ENCODE results near the gene PITPNB. TPM values are rescaled to one million over a fixed set of nuclear protein-coding genes. Genes with fewer than 3 reads are reported as not detected.

PITPNB gene
- total RNA-seq: 72.6 and 74.4 TPM in 2 replicates
- long read RNA-seq, partial matches to known transcripts: 9 of 327 reads
- long read RNA-seq, other reads (novel, unspliced or antisense): 312 of 327 reads

- no peaks in the 10 kb centered on the region for H3K27me3 Mint-ChIP-seq
- H3K9me3 Mint-ChIP-seq (ENCODE audit: low read depth): no peaks in the 10 kb centered on the region
- peak; percentile 99 for DNase-seq (ENCODE audit: low spot score, unreplicated experiment)
- peak within 1 kb of the TSS; percentile 99 for H3K27ac Mint-ChIP-seq
- peaks cover 21% of the 10 kb centered on the region for H3K4me1 Mint-ChIP-seq (ENCODE audit: low read depth)
- H3K4me3 Mint-ChIP-seq (ENCODE audit: low read depth): peak within 1 kb of the TSS; percentile 97
- H3K36me3 Mint-ChIP-seq (ENCODE audit: insufficient read depth): peaks cover 7% of the 10 kb centered on the region
- TF ChIP-seq CTCF (IDR thresholded peaks at IDR 0.05; ENCODE audit: unreplicated experiment): no peak
These were observed at the start of gene PITPNB for GRCh38 chr22:27919222-27919941. PITPNB (minus strand) TSS chr22:27919256; CDS start chr22:27919191, 65 bp downstream.

- no peaks in the 10 kb centered on the region for H3K27me3 Mint-ChIP-seq
- H3K36me3 Mint-ChIP-seq (ENCODE audit: insufficient read depth): peaks cover 22% of the 10 kb centered on the region
- peaks cover 2% of the 10 kb centered on the region for H3K4me1 Mint-ChIP-seq (ENCODE audit: low read depth)
- TF ChIP-seq CTCF (IDR thresholded peaks at IDR 0.05; ENCODE audit: unreplicated experiment): no peak
- H3K9me3 Mint-ChIP-seq (ENCODE audit: low read depth): peaks cover 16% of the 10 kb centered on the region
- DNase-seq (ENCODE audit: low spot score, unreplicated experiment): no peak
- H3K27ac Mint-ChIP-seq: no peak overlapping the region
- no peak overlapping the region for H3K4me3 Mint-ChIP-seq (ENCODE audit: low read depth)
These were observed 47.4 kb upstream of the PITPNB start for GRCh38 chr22:27966168-27967064.

- Mint-ChIP-seq H3K4me3 (ENCODE audit: low read depth) (no peak overlapping the region), H3K27me3 (no peaks in the 10 kb centered on the region), H3K36me3 (ENCODE audit: insufficient read depth) (peaks cover 7% of the 10 kb centered on the region), H3K9me3 (ENCODE audit: low read depth) (no peaks in the 10 kb centered on the region), H3K27ac (no peak overlapping the region), H3K4me1 (ENCODE audit: low read depth) (peaks cover 2% of the 10 kb centered on the region)
- no peak for TF ChIP-seq CTCF (IDR thresholded peaks at IDR 0.05; ENCODE audit: unreplicated experiment)
- no peak for DNase-seq (ENCODE audit: low spot score, unreplicated experiment)
These were observed 43.4 kb upstream of the PITPNB start for GRCh38 chr22:27962268-27963044.

- Mint-ChIP-seq H3K36me3 (ENCODE audit: insufficient read depth) (peaks cover 10% of the 10 kb centered on the region), H3K4me1 (ENCODE audit: low read depth) (peaks cover 2% of the 10 kb centered on the region), H3K27ac (no peak overlapping the region), H3K9me3 (ENCODE audit: low read depth) (no peaks in the 10 kb centered on the region), H3K4me3 (ENCODE audit: low read depth) (no peak overlapping the region), H3K27me3 (no peaks in the 10 kb centered on the region)
- DNase-seq (ENCODE audit: low spot score, unreplicated experiment): no peak
- no peak for TF ChIP-seq CTCF (IDR thresholded peaks at IDR 0.05; ENCODE audit: unreplicated experiment)
These were observed 42.6 kb upstream of the PITPNB start for GRCh38 chr22:27961680-27962079.

GRCh38 chr22:27961182-27961581 is 42.1 kb upstream of the PITPNB start:
- peaks cover 10% of the 10 kb centered on the region for H3K36me3 Mint-ChIP-seq (ENCODE audit: insufficient read depth)
- H3K9me3 Mint-ChIP-seq (ENCODE audit: low read depth): no peaks in the 10 kb centered on the region
- H3K27ac Mint-ChIP-seq: no peak overlapping the region
- peaks cover 2% of the 10 kb centered on the region for H3K4me1 Mint-ChIP-seq (ENCODE audit: low read depth)
- H3K27me3 Mint-ChIP-seq: no peaks in the 10 kb centered on the region
- no peak for TF ChIP-seq CTCF (IDR thresholded peaks at IDR 0.05; ENCODE audit: unreplicated experiment)
- DNase-seq (ENCODE audit: low spot score, unreplicated experiment): no peak
- H3K4me3 Mint-ChIP-seq (ENCODE audit: low read depth): no peak overlapping the region
